CD4-positive, alpha-beta T cell treated with Interleukin-6 for 4 hours (primary cell): ENCODE data around the gene FLVCR2.

ENCODE experiments used
- DNase-seq: peaks from one replicate; pipeline ENCODE4 v3.0.0-alpha.2; 2020; ENCODE audit warnings: mixed read lengths

The FLVCR2 gene

DNA sequence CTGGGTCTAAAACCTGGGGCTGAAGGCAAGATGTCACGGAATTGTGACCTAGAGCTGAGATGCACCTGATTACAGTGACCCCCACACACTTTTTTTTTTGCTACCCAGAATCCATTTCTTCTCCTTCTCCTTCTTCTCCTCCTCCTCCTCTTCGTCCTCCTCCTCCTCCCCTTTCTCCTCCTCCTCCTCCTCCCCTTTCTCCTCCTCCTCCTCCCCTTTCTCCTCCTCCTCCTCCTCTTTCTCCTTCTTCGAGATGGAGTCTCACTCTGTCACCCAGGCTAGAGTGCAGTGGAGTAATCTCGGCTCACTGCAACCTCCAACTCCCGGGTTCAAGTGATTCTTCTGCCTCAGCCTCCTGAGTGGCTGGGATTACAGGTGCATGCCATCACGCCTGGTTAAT is 19.4 kb upstream of the FLVCR2 start:
- DNase-seq: no peak

DNA sequence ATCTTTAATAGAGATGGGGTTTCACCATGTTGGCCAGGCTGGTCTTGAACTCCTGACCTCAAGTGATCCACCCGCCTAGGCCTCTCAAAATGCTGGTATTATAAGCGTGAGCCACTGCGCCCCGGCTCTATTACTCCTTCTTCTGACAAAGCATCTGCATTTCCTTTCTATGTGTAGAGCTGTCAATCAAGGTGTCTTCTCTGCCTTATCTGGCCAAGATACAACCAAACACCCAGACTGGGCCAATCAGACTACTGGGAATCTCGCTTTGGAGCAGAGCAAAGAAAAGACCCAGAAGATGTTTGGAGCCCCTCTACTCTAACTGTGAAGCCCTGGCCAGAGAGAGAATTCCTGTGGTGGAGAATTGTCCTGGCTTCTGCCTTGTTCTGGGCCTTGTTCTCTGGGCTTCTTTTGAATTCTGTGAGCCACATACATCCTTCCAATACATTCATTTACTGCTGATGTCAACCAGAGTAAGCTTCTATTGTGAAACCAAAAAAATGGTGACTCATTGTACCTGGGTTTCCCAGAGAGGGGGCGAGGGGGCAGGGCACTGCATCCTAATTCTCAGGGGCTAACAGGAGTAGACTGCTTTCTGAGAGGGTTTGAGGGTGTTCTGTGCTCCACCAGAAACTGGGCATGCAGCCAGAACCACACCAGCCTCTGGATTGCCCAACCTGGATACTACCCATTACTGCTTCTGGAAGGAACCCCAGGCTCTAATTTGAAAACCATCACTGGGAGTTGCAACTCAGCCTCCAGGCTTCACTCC is 18.8 kb upstream of the FLVCR2 start:
- DNase-seq: peak; percentile 43

DNA sequence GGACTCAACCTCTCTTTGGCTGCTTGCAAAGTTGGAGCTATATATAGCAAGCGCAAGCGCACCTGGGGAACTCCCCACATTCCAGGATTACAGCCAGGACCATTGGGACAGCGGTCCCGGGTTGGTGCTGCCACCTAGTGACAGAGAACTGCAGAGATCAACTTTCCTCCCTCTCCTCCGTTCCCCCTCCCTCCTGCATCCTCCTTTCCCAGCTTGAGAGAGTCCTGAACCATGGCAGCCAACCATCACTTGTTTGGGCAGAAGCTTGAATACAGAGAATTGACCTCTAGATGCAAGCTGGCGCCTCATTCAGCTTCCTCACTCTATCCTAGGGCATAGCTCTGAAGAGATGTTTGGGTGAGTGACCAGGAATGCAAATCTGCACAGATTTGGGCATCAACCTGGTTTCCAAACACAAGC is 17.4 kb upstream of the FLVCR2 start:
- DNase-seq: peak; percentile 69

DNA sequence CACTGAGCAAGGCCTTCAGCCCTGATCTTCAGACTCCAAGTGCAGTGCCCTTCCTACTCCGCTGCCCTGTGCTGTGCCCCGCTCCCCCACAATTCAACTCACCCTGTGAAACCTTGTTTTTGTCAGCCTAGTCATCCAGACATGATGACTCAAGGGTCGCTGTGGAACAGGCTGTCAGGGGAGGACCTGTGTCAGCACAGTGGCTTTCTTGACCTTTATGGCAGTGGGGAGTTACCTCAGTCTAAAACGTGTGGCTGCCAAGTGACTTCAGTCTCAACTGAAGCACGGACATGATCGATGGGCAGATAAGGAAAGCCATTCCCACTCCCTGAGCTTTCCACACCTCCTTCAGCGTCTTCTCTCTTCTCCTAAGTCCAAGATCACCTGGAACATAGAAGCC is 16.3 kb upstream of the FLVCR2 start:
- DNase-seq: peak; percentile 56

DNA sequence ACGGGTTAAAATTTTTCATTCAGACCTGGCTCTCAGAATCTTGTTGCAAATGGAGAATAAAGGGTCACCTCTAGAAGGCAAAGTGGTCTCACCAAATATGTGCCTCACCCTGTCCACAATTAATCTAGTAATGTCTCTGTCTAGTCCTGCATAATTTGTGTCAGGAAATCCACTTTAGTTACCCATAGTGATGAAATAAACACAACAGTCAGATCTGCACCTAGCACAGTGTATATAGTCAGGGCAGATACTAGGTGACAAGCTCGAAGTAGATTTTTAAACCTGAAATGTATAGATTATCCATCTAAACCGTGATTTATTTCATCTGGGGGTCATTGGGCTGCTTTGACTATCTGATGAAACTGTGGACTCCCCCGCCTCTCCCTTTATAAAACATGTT is 15.9 kb upstream of the FLVCR2 start:
- no peak for DNase-seq

DNA sequence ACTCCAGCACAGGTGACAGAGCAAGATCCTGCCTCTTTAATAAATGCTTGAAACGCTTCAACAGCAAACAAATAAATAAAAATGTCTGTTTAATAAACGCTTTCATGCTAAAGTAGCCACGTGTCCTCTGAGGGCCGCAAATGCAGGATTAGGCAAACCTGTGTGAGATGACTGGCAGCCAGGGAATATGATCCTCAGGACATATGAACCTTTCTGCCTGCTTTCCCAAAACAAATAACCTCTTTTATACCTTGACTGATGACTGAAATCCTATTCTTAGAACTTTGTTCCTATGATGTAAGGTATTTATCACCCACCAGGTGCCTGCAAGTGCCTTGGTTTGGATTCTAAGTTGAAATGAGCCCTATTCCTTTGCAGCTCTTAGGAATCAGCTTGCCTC is 14.5 kb upstream of the FLVCR2 start:
- no peak for DNase-seq

DNA sequence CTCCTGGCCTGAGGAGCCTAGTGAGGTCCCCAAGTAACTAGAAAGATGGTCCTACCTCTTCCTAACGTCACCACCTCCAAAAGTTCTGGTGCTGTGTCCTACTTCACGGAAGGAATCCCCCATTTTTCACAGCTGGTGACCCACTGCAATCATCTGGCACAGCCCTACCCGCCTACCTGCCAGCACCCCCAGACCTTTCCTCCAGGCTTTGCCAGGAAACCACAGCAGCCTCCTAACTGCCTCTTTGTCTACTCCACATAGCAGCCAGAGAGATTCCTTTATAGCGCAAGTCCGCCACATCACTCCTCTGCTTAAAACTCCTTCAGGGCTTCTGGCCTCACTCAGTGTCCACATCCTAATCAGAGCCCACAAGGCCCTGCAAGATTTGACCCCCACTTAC is 13.4 kb upstream of the FLVCR2 start:
- DNase-seq: no peak

DNA sequence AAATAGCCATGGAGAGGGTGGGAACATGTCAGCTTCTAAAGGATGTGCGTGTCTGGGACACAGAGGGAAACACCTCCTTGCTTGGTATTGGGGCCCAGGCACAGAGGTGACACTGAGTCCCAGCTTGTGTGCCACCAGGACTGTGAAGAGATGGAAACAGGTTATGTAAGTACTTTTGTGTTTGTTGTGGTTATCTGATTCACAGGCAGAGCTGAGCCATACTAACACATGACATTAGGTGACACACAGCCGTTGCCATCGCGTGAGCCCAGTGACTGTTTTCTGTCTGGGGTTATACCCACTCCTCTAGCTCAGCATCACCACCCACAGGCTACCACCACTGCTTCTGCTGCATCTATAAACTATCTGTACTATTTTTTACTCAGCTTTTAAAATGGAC is 12.1 kb upstream of the FLVCR2 start:
- DNase-seq: peak; percentile 82

DNA sequence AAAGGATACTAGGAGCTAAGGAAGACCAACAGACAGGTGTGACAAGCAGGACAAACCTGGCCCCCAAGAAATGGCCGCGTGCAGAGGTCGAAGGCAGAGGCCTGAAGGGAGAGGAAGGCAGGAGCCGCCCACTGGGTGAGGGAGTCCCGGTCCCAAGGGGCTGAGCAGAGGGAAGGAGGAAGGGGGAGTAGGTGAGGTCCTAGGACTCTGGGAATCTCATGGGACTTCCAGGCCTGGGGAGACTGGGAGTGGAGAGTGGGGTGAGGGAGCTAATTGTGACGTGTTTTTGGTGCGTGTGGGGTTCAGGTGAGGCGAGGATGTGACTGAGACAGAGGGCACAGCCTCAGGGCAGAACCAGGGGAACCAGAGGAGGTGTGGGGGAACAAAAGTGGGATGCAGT is 11.7 kb upstream of the FLVCR2 start:
- DNase-seq: no peak

DNA sequence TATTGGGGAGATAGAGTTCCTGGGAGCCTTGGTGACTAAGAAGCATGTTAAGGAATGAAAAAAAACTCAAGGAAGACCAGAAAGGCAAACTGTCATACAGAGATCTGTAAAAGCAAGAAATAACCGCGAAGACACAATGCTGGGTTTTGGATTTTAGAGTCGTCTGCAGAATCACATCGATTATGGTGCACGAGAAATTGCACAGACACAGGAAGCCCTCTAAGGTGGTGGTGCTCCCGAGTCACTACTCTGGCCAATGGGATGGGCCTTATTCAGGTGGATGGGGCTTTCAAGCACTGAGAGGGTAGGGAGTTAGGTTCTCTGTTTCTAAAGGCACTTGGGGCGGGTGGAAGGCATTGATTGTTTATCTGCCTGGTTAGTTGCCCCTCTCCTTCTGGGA is 10.3 kb upstream of the FLVCR2 start:
- DNase-seq: no peak

DNA sequence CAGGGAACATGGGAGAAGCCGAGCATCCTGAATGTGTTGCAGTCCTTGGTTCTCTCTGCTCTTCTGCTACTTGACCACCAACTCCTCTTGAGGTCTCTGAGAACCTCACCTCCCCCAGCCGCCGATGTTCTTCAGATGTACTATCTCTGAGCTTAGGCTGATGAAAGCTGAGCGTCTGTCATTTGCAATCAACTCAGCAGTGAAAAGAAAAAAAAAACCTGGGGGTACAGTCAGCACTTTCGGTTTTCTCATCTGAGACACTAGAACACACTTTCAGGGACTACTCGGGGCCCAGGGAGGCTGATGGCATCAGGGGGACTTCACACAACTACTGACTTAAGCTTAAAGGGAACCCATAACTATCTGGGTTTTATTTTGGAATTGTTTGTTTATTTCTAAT is 9.6 kb upstream of the FLVCR2 start:
- DNase-seq: no peak

DNA sequence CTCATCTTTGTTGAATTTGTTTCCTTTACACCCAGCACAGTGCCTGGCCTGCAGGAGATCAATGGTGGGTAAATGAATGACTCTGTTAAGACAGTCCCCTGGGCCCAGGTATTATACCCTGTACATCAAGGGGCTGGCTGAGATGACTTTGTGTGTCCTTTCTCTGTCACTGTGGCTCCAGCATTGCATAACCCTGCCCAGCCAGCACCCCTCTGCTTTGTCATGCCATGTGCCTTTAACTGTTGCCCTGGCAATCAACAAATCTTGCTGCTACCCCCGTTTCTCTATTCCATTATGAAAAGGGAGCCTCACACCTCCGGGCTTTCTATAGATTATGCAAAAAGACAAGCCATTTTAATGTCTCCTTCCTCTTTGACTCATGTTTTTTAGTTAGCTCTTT is 7.6 kb upstream of the FLVCR2 start:
- DNase-seq: no peak

DNA sequence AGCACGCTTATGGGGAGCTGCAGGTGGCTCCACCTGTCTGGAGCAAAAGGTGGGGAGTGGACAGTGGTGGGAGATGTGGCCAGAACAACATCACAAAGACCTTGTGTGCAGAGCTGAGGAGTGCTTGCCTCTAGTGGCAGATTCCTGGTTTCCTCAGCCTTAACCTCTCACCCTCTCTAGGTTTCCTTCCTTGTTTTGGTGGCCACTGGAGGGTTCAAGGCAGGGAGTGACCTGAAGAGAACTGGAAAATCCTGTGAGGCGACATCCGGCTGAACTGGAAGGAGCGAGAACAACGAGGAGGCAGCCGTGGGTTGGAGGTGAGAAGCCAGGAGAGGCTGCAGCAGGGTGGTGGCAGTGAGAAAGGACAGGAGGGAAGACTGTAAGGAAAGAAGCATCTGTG is 6.3 kb upstream of the FLVCR2 start:
- no peak for DNase-seq

DNA sequence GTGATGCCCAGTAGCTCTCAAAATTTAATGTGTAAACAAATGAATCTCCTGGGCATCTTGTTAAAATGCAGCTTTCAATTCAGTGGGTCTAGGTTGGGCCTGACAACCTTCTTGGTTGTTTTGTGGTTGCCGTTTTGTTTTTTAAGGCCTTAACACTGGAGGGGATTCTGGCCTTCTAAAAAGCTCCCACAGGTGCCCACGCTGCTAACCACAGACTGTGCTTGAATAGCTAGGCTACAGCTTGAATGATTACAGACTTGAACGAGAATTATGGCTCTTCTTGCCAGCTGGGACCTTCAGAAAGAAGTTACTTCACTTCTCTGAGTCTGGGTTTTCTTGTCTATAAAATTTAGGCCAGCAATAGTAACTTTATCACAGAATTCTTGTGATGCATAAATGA is 1.3 kb upstream of the FLVCR2 start:
- DNase-seq: no peak

DNA sequence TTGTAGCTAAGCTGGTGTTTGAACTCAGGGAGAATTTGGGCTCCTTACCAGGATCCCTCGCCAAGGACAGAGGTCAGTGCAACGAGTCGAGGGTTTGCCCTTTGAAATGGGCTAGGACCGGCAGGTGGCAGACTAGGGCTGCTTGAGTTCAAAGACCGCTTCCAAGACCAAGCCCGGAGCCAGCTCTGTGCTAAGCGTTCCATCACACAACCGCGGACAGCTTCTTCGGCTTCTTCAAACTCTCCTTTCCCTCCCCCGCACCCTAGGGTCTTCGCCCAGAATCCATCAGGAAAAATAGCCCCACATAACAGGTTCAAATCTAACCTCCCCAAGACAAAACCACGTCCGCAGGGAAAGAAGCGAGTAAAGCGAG is 705 bp upstream of the FLVCR2 start:
- peak; percentile 82 for DNase-seq

DNA sequence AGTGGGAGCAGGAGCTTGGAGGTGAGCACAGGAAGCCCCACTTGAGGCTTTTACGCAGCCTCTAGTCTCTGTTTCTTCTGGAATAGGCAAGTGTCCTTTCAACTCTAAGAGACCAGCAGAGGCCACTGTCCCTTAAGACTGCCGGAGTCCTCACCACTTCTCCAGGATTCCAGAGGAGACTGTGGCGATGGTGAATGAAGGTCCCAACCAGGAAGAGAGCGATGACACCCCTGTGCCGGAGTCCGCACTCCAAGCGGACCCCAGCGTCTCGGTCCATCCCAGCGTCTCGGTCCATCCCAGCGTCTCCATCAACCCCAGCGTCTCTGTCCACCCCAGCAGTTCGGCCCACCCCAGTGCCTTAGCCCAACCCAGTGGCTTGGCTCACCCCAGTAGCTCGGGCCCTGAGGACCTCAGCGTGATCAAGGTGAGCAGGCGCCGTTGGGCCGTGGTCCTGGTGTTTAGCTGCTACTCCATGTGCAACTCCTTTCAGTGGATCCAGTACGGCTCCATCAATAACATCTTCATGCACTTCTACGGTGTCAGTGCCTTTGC is 442 bp downstream of the FLVCR2 start:
- DNase-seq: no peak

DNA sequence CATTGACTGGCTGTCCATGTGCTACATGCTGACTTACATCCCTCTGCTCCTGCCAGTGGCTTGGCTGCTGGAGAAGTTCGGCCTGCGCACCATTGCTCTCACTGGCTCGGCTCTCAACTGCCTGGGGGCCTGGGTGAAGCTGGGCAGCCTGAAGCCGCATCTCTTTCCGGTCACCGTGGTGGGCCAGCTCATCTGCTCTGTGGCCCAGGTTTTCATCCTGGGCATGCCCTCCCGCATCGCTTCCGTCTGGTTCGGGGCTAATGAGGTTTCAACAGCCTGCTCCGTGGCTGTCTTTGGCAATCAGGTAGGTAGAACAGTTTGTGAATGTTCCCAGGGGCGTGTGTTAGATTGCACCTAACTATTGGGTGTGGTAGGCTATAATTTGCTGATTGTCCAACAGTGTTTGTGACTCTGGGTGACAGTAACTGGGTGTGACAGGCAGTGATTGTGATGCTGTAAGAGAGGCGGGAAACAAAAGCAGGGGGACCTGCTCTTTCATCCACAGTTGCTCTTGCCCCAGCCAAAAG is 981 bp downstream of the FLVCR2 start:
- DNase-seq: no peak

DNA sequence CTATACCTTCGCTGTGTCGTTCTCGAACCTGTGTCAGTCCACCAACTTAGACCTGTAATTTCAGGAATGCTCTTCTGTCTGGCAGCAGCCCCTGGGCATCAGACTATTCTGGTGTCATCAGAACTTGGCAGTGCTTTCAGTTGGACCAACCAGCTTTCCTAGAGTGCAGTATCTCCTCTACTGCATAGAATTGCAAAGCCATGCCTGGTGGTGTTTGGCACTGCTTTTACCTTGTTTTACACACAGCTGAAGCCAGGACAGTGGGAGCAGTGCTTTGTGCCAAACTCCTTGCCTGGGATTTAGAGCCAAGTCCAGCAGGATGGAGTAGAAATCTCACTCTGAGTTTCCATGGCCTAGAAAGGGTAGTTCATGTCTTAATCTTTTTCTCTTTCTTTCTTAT is 1.5 kb downstream of the FLVCR2 start:
- no peak for DNase-seq

DNA sequence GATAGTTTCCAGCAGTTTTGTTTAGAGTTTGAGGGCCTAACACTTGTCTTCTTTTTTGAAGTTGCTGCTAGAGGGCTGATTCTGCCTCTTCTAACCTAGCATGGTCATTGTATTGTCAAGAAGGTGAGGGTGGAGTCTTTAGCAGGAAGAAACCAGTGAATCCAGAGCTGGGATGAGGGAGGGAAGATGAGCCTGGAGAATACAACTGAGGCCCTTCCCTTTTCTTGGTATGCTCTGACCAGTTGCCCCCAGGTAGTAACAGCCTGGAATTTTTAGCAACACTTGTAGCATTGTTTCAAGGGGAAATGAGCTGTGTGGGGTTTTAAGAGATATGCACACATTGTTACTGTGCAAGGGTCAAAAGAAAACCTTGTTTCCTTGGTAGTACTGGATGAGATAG is 9.0 kb downstream of the FLVCR2 start:
- no peak for DNase-seq

DNA sequence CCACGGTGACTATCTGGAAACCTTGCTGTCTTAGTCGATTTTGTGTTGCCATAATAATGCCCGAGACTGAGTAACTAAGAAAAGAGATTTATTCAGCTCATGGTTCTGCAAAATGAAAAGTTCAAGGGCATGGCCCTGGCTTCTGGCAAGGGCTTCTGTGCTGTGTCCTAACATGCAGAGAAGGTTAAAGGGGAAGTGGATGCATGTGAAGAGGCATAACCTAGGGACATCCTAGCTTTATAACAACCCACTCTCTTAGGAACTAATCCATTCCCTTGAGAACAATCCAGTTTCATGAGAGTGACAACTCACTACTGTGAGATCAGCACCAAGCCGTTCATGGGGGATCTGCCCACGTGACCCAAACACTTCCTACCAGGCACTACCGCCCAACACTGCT is 11.5 kb downstream of the FLVCR2 start:
- no peak for DNase-seq

DNA sequence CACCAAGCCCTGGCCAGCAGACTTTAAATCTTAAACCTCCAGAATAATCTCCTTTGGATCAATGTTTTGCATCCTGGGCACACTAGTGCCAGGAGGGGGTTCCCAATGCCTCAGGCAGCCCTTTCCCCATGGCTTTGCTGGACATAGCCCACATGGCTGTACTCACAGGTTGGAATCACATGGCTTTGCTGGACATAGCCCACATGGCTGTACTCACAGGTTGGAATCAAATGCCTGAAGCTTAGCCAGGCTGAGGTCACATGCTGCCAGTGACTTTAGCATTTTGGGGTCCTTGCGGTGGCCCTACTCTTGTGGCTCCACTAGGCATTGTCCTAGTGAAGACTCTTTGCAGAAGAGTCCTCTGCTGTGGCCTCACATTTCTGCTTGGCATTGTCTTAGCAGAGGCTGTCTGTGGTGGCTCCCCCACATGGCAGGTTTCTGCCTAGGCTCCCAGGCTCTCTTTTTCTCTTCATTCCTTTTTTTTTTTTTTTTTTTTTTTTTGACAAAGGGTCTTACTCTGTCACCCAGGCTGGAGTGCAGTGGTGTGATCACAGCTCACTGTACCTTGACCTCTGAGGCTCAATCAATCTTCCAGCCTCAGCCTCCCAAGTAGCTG is 13.0 kb downstream of the FLVCR2 start:
- DNase-seq: no peak

DNA sequence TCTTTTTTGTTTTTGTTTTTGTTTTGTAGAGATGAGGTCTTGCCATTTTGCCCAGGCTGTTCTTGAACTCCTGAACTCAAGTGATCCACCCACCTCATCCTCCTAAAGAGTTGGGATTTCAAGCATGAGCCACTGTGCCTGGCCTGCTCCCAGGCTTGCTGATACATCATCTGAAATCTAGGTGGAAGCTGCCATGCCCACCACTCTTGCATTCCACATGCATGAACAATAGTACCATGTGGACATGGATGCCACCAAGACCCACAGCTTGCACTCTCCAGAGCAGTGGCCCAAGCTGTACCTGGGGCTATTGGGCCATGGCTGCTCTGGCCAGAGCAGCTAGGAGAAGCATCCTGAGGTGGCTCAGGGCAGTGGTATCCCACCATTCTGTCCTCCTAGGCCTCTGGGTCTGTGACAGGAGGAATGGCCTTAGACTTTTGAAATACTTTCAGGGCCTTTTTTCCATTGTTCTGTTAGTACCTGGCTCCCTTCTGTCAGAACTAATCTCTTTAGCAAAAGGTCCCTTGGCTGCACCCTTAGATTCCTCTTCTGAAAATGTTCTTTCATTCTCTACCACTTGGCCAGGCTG is 13.7 kb downstream of the FLVCR2 start:
- DNase-seq: no peak

DNA sequence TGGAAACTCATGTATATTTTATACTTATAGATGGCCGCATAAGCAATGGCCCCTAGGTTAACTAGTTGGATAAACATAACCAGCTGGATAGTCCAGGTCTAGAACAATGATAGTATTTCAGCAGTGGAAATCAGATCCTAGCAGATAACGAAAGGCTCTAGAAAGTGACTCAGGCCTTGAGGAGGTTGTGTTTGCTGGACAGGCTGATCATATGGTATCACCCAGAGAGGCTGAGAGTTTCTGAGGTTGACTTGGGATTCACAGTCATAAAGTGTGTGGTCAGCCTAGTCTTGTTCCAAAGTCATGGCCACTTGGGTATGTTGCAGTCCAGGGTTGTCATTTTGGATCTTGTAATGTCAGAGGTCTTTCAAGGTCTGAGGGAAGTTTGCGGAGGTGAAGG is 16.8 kb downstream of the FLVCR2 start:
- no peak for DNase-seq

DNA sequence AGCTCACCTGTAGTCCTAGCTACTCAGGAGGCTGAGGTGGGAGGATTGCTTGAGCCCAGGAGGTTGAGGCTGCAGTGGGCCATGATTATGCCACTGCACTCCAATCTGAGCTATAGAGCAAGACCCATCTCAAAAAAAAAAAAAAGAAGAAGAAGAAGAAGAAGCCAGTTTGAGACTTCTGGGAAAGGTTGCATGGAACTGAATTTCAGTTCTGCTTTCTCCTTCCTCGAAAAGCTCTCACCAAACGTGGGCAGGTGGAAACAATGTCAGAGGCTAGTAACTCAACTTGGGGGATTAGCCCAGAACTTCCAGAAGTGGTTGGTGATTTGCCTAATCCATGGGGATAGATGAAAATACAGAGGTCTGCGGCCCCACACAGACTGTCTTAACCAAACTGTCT is 18.7 kb downstream of the FLVCR2 start:
- DNase-seq: no peak
